A673 (cell line): ENCODE measurements around the gene PCID2. TPM values are rescaled to one million over a fixed set of nuclear protein-coding genes. Genes with fewer than 3 reads are reported as not detected.

ENCODE experiments used
- BruUV-seq: library from RNA; stranded (reverse); fragments of 400-500 nt; replicated peaks from 2 replicates; lab custom pipeline; 2021; lab: Mats Ljungman, UMichigan
- CTCF ChIA-PET: fragments of 300-600 bp; sonication (Branson Sonifier 250); formaldehyde crosslinking; loops from one replicate; lab custom pipeline; 2022; ENCODE audit warnings: antibody characterized with exemption; lab: Charles Lee
- POLR2A ChIA-PET: fragments of 300-600 bp; sonication (Branson Sonifier 250); formaldehyde crosslinking; loops from one replicate; lab custom pipeline; 2022; ENCODE audit warnings: antibody characterized with exemption; ENCODE audit not compliant: low non-redundant PET; lab: Charles Lee
- DNase-seq: peaks from one replicate; pipeline ENCODE4 v3.0.0-alpha.2; 2015; ENCODE audit warnings: low spot score
- H3K27ac ChIP-seq: fragments of 200-600 bp; sonication (generic); 2 replicates; pipeline ENCODE4 v1.5.1; 2016; ENCODE audit warnings: mixed run types, low read depth, mild to moderate bottlenecking, mixed read lengths, antibody characterized with exemption, low read length; ENCODE audit not compliant: poor library complexity, severe bottlenecking
- H3K27me3 ChIP-seq: fragments of 200-600 bp; sonication (generic); replicated peaks from 2 replicates; pipeline ENCODE4 v1.6.1; 2017; ENCODE audit warnings: mixed run types, low read depth, mild to moderate bottlenecking, mixed read lengths, antibody characterized with exemption, low read length; ENCODE audit not compliant: insufficient read depth, poor library complexity
- H3K36me3 ChIP-seq: fragments of 200-600 bp; sonication (generic); 2 replicates; pipeline ENCODE4 v1.6.1; 2016; ENCODE audit warnings: mixed run types, mild to moderate bottlenecking, mixed read lengths, antibody characterized with exemption, low read length; ENCODE audit not compliant: insufficient read depth, poor library complexity, severe bottlenecking
- H3K4me1 ChIP-seq: fragments of 200-600 bp; sonication (generic); 2 replicates; pipeline ENCODE4 v1.6.1; 2017; ENCODE audit warnings: mixed run types, mild to moderate bottlenecking, mixed read lengths, antibody characterized with exemption, low read length; ENCODE audit not compliant: insufficient read depth, poor library complexity, severe bottlenecking
- H3K4me3 ChIP-seq: fragments of 200-600 bp; sonication (generic); 2 replicates; pipeline ENCODE4 v1.5.1; 2016; ENCODE audit warnings: low read depth, mixed run types, mild to moderate bottlenecking, mixed read lengths, low read length; ENCODE audit not compliant: poor library complexity, severe bottlenecking
- H3K9me3 ChIP-seq: fragments of 200-600 bp; sonication (generic); 2 replicates; pipeline ENCODE4 v1.6.1; 2016; ENCODE audit warnings: mixed run types, low read depth, mild to moderate bottlenecking, mixed read lengths, antibody characterized with exemption, low read length; ENCODE audit not compliant: poor library complexity, severe bottlenecking
- EZH2 ChIP-seq: fragments of 200-600 bp; sonication (generic); IDR thresholded peaks from 2 replicates; pipeline ENCODE4 v1.6.1; 2017; ENCODE audit warnings: borderline replicate concordance, low read depth, mild to moderate bottlenecking, mixed read lengths, antibody characterized with exemption, low read length; ENCODE audit not compliant: poor library complexity, severe bottlenecking
- intact Hi-C: fragments of 100-400 bp; cut with micrococcal nuclease; formaldehyde crosslinking; loops from one replicate; pipeline ENCODE4 v1.10.0; 2022; ENCODE audit not compliant: unreplicated experiment
- total RNA-seq: library from RNA; stranded (reverse); gene quantifications from 2 replicates; pipeline ENCODE4 v1.2.3, GENCODE V29; 2021
- TF ChIP-seq, protein P1 (sequence below): fragments of 300-800, 200-600 bp; sonication (generic); conservative IDR thresholded peaks from 2 replicates; pipeline ENCODE4 v1.5.1; 2017; ENCODE audit warnings: low read depth, mild to moderate bottlenecking, antibody characterized with exemption, low read length, moderate library complexity, mixed read lengths

Gene PCID2
- total RNA-seq, 1 experiment from 2014 or later: 67.5 TPM

DNA sequence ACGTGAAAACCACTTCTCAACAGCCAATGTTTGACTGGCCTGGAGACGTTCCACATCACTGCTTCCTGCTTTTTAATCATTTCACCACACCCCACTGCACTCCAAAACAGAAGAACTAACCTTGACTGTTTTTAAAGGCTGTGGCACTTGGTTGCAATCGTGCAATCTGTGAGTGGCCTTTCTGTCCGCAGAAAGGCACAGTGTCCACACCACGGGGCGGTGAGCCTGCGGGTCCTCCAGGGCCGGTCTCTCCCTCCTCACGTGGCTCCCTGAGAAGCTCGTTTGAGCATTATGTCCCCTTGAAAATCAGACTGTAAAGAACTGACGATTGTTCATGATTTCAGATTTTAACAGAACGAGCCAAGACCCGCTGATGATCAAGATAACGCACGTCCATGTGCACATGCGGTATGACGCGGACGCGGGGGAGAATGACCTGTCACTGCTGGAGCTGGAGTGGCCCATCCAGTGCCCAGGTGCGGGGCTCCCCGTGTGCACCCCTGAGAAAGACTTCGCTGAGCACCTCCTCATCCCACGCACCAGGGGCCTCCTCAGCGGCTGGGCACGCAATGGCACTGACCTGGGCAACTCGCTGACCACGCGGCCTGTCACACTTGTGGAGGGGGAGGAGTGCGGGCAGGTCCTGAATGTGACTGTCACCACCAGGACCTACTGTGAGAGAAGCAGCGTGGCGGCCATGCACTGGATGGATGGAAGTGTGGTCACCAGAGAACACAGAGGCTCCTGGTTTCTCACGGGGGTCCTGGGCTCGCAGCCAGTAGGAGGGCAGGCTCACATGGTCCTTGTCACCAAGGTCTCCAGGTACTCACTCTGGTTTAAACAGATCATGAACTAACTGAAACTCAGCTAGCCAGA is 37.0 kb downstream of the PCID2 start:
- TF ChIP-seq EZH2: no peak
- TF ChIP-seq, protein P1, sequence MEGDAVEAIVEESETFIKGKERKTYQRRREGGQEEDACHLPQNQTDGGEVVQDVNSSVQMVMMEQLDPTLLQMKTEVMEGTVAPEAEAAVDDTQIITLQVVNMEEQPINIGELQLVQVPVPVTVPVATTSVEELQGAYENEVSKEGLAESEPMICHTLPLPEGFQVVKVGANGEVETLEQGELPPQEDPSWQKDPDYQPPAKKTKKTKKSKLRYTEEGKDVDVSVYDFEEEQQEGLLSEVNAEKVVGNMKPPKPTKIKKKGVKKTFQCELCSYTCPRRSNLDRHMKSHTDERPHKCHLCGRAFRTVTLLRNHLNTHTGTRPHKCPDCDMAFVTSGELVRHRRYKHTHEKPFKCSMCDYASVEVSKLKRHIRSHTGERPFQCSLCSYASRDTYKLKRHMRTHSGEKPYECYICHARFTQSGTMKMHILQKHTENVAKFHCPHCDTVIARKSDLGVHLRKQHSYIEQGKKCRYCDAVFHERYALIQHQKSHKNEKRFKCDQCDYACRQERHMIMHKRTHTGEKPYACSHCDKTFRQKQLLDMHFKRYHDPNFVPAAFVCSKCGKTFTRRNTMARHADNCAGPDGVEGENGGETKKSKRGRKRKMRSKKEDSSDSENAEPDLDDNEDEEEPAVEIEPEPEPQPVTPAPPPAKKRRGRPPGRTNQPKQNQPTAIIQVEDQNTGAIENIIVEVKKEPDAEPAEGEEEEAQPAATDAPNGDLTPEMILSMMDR: no peak
- POLR2A ChIA-PET: no interaction called here
- Histone ChIP-seq H3K4me3 (no peak overlapping the region), H3K36me3 (peaks cover 18% of the 10 kb centered on the region), H3K4me1 (no peaks in the 10 kb centered on the region), H3K27ac (no peak overlapping the region), H3K27me3 (no peaks in the 10 kb centered on the region), H3K9me3 (no peaks in the 10 kb centered on the region)
- no TSS peak for BruUV-seq
- CTCF ChIA-PET: no interaction called here
- intact Hi-C loops: no loop called here
- DNase-seq: no peak

DNA sequence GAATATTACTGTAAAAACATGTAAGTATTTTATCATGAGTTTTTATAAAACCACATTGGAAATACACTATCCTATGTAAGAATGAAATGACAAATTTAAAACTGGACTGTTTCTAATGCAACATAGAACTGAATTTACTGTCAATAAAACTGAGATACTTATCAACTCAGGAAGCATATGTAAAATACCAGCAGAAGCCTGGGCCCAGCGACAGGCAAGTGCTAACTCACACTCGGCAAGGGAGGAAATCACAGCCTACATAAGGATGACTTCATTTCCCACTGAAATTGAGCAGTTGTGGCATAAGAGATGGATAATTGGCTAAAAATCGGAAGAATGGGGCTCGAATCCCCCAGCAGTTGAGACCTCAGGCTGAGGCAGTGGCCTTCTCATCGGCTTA is 38.0 kb downstream of the PCID2 start:
- intact Hi-C loops: no loop called here
- Histone ChIP-seq H3K27me3 (no peaks in the 10 kb centered on the region), H3K9me3 (no peaks in the 10 kb centered on the region), H3K4me1 (no peaks in the 10 kb centered on the region), H3K4me3 (no peak overlapping the region), H3K27ac (no peak overlapping the region), H3K36me3 (peaks cover 15% of the 10 kb centered on the region)
- CTCF ChIA-PET: no interaction called here
- TF ChIP-seq, protein P1: no peak
- no peak for TF ChIP-seq EZH2
- DNase-seq: no peak
- POLR2A ChIA-PET: no interaction called here
- BruUV-seq: no TSS peak

DNA sequence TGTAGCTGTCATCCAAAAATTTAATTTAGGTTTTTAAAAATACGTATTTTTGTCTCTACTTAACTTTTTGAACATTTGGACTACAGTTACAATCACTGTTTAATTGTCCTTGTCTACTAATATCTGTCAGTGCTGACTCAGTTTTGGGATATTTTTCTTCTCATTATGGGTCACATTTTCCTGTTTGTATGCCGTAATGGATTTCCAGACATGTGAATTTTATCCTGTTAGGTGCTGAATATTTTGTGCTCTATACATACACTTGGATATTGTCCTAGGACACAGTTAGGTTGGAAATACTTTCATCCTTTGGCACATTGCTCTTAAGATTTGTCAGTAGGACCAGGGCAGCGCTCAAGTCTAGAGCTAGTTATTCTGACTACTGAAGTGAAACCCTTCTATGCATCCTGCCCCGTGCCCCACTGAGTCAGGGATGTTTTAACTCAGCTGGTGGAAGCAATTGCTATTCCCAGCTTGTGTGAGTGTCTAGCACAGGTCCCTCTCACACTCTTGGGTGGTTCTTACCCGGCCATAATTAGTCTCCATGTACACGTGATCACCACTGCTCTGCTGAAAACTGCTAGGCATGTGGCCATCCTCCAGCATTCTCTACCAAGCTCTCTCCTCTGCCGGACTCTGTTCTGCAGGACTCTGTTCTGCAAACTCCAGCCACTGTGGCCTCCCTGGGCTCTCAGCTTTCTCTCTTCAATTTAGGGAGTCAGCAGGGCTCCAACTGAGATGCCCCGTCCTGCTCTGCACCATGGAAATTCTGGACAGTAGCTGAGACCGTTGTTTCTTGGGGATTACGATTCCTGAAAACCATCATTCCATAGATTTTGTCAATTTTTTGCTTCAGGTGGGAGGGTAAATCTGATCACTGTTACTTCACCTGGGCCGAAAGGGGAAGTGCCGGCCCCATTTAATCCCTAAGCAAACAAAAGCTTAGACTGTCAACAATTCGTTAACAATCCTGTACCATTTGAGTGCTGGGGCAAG is 38.9 kb downstream of the PCID2 start:
- TF ChIP-seq, protein P1: no peak
- TF ChIP-seq EZH2: no peak
- no peaks in the 10 kb centered on the region for H3K9me3 ChIP-seq
- CTCF ChIA-PET: no interaction called here
- POLR2A ChIA-PET: no interaction called here
- H3K4me1 ChIP-seq: no peaks in the 10 kb centered on the region
- BruUV-seq: no TSS peak
- H3K27ac ChIP-seq: no peak overlapping the region
- H3K36me3 ChIP-seq: peaks cover 10% of the 10 kb centered on the region
- intact Hi-C loops: no loop called here
- H3K4me3 ChIP-seq: no peak overlapping the region
- DNase-seq: no peak
- H3K27me3 ChIP-seq: no peaks in the 10 kb centered on the region
